ENCODE results near the gene LDLRAD4. TPM values are rescaled to one million over a fixed set of nuclear protein-coding genes. Genes with fewer than 3 reads are reported as not detected.

The LDLRAD4 gene
- total RNA-seq, 1 donor from 2014 or later, result 4.3 TPM

GRCh38 chr18:13572721-13573120, 354.2 kb downstream of the LDLRAD4 start:
- DNase-seq (ENCODE audit: low read depth), result no peak

DNA sequence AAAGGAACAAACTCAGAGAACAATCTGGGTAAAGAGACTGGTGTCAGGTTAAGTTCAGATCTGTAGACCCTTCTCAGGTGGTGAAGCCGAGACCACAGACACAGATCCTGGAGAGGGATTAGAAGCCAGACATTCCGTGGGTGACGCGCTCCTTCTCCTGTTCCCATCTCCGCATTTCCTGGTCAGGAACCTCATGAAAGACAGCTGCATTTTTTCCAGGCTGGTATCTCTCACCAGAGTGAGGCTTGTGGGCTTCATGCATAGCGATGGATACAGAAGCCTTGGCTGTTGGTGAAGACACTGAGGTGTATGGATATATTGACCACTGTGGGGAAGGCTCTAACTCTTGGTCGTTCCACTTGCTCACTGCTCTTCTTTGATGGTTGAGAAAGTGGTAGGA, 355.2 kb downstream of the LDLRAD4 start:
- no peak for DNase-seq (ENCODE audit: low read depth)

DNA sequence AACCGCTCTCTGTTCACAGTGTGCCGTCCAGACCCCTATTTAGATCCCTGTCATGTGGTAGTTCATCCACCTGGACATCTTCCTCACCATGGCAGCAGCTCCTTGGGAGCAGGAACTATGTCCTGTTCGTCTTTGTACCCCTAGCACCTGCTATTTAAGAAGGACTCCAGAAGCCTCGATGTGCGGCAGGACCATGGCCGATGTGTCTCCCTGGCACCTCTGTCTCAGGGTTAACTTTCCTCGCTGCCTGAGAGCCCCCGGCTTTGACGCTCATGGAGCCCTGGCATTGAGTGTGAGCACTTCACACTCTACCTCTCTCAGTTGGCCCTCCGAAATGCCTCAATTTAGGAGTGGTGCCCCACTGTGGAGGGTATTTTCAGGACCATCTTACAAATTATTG, 355.8 kb downstream of the LDLRAD4 start:
- DNase-seq (ENCODE audit: low read depth), result no peak

DNA sequence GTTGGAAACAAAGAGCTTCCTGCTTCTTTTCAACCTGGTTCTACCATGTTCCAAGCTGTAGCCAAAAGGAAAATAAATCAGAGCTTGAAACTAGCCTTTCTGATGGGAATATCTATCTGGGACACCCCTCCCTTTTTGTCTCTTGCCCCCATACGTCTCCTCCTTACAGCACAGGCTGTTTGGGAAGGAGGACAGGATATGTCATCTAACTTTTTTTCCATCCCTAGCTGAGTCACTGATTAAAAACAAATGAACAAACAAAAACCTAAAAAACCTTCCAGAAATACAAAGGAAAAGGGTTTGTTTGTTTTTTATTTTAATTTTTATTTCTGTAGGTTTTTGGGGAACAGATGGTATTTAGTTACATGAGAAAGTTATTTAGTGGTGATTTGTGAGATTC, 356.2 kb downstream of the LDLRAD4 start:
- DNase-seq (ENCODE audit: low read depth), result no peak

DNA sequence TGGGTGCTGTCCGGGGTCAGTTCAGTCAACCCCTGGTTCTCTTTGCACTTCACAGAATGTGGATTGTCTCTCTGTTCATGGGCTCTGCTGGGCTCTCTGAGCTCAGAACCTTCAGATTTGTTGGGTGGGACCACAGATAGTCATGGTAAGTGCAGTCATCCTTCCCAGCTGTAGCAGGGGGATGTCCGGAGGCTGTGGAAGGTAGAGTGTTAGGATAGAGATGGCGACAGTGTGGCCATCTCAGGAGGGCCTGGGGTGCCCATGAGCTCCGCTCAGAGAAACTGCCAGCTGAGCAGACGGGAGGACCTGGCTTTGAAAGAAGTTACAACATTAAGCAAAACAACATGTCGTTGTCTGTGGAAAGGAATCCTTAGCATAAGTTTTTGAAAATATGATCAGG, 358.0 kb downstream of the LDLRAD4 start:
- no peak for DNase-seq (ENCODE audit: low read depth)

DNA sequence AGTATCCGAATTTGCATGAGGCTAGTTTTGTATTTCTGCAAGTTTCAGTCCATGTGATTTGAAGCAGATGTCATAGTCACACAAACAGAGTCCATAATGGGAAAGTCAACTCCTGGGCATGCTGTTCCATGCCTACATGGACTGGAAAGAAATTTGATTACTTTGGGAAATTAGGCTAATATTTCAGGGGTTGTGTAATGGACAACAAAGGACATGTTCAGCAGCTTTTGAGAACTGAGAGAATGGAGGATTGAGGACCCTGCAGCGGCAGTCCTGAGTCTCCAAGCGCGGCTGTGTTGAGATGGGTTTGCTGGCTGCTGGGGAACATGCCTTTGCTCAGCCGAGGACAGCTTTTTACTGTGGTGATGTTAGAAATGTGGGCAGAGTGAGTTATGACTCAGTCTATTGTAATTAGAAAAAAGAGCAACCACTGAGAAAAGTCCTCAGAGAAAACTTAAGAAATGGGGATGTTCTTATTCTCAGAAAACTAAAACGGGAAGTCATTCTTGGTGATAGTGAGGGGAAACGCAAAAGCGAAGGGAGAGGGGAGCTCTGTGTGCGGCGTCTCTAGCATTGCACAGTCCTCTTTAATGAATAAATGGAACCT, 358.6 kb downstream of the LDLRAD4 start:
- peak; percentile 2 for DNase-seq (ENCODE audit: low read depth)

GRCh38 chr18:13577781-13578180, 359.2 kb downstream of the LDLRAD4 start:
- no peak for DNase-seq (ENCODE audit: low read depth)

- no peak for DNase-seq (ENCODE audit: low read depth)
These were observed 359.8 kb downstream of the LDLRAD4 start for GRCh38 chr18:13578400-13578799.

DNA sequence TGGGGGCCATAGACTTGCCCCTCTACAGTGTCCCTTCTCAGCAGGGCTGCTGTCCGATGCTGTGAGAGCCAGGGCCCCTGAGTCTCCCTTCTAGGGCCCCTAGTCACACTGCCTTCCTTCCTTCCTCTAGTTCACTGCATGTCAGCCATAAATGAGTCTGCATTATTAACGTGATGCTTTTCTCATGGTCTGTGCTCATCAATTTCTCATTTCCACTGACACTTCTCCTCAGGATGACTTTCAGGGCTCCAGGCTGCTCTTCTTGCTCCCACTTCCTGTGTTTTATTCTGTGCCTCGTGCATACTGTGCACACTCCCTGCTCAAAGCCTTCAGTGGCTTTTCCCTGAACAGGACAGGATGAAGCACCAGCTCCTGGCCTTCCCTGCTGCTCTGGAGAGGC, 361.3 kb downstream of the LDLRAD4 start:
- DNase-seq (ENCODE audit: low read depth), result no peak

DNA sequence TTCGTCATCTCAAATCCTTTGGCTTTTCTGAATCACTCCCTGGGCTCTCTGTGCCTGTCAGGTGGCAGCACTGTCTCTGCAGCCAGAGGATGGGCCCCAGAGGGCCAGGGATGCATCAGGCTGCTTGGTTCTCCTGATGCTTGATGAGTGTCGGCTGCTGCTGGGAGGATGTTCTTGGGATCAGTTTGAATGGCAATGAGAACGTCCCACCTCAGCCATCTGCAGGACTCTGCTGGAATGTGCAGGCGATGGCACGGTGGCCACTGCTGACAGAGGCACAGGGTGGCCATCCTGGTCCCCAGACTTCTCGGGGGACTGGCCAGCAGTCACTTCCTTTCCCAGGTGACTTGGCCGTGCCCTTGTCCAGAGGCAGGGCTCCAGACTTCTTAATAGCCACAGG, 361.8 kb downstream of the LDLRAD4 start:
- DNase-seq (ENCODE audit: low read depth), result no peak

GRCh38 chr18:13580991-13581390, 362.4 kb downstream of the LDLRAD4 start:
- no peak for DNase-seq (ENCODE audit: low read depth)

DNA sequence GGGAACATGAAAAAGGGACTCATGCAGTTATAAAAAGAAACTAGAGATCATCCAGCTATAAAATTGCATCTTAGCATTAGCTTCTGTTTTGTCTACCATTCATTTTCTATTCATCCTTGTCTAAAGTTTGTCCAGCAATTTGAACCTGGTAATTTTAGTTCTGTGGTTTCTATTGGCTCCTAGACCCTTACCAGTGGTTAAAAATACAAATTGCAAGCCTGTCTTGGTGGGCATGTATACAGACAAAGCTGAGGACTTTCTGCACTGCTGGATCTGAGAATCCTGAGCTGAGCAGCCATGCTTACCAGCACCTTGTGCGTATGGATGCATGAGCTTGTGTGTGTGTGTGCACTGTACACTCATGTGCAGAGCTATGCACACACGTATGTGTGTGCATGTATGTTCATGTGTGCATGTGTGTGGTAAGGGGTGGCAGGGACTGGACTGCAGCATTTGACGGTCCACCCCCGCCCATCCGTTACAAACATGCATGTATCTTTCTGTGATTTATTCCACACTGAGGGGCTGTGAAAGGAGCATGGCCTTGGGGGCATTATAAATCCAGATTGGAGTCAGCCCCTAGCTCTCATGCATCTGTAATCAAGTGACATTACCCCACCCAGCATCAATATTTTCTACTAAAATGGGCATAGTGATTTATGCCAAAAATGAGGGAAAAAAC, 363.1 kb downstream of the LDLRAD4 start:
- no peak for DNase-seq (ENCODE audit: low read depth)

GRCh38 chr18:13582178-13582670, 363.7 kb downstream of the LDLRAD4 start:
- DNase-seq (ENCODE audit: low read depth), result no peak

DNA sequence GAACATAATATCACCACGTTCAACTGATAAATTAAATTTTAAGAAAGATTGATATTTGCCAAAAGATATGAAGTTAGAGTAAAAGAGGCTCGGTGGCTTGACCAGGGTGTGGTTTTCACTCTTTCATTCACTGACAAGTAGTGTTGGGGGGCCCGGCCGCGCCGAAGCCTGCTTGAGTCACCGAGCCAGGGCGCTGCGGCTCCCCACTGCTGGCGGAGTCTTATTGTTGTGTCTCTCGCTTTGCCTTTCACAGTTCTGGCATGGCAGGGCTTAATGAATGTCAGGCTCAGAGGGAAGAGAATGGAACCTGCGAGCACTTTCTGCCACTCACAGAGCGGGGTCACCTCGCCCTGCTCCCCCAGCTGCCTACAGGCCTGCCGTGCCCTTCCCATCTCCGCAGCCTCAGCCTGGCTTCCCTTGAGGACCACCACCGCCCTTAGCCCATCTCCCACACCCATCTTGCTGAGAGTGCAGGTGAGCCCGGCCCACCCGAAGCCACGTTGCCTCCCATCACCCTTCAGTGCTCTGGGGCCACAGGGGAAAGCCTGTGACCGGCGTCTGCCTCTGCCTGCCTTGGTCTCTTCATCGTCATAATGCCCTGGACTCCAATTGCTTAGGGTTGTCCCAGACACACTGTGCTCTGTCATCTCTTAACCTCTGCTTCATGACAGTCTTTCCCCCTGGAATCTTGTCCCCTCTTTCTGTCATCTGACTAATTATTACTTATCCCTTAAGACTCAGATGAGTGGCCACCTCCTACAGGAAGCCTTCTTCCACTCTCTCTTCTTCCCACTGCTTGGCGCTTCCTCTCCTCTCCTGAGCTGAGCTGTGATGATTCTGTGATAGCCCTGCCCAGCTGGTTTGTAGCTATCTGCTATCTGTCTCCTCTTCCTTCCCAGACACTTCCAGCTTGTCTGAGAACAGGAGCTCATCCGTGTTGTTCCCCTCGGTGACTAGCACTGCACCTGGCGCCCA, 365.3 kb downstream of the LDLRAD4 start:
- DNase-seq (ENCODE audit: low read depth), result no peak

DNA sequence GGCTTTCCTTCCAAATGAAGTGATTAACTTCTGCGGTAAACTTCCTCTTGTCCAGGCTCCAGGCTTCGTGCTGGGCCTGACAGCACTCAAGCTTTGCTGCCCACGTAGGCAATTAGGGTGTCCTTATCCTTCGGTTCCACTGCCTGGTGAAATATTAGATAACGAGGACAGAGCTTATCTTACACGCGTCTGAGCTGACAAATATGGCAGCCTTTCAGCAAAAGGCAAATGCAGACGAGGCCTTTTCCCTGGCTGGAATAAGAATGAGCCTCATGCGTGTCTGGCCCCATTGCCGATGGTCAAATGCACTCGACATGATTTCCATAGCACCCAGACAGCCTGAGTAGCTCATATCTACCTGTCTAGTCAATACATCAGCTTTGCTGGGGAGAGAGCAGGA, 366.3 kb downstream of the LDLRAD4 start:
- DNase-seq (ENCODE audit: low read depth), result no peak

DNA sequence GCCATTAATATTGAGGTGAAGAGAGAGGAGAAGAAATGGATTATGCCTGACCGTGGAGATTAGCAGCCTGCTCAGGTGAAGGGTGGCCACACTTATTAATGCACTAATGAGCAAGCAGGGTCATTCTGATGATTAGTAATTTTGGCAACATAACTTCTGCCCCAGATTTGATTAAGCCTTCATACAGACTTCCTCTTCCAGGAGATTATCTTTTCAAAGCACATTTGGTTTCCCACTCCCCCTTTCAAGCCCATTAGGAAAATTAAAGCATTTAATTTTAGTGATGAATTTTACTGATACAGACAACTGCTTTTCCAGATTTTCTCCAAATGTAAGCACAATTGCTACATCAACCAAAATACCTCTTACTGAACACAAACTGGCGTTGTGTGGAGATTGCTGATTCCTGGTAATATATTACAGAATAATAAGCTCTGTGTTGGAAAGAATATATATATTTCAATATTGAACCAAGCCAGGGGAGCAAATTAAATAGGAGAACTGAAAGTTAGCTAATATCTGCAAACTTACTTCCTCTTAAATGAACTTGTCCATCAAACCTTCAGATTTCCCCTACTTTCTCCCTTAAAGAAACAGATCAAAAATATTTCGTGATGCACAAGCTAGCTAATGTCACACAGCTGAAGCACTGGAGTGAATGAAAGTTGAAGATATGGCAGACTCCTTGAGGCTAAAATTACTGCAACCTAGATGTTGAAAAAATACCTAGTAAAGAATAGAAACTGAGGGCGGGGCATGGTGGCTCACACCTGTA, 367.0 kb downstream of the LDLRAD4 start:
- DNase-seq (ENCODE audit: low read depth), result no peak

GRCh38 chr18:13587001-13587400, 368.4 kb downstream of the LDLRAD4 start:
- no peak for DNase-seq (ENCODE audit: low read depth)

- DNase-seq (ENCODE audit: low read depth), result no peak
These were observed 368.9 kb downstream of the LDLRAD4 start for GRCh38 chr18:13587477-13587876.

GRCh38 chr18:13587937-13588336, 369.4 kb downstream of the LDLRAD4 start:
- DNase-seq (ENCODE audit: low read depth), result no peak

- no peak for DNase-seq (ENCODE audit: low read depth)
These were observed 370.8 kb downstream of the LDLRAD4 start for GRCh38 chr18:13589316-13589715.

DNA sequence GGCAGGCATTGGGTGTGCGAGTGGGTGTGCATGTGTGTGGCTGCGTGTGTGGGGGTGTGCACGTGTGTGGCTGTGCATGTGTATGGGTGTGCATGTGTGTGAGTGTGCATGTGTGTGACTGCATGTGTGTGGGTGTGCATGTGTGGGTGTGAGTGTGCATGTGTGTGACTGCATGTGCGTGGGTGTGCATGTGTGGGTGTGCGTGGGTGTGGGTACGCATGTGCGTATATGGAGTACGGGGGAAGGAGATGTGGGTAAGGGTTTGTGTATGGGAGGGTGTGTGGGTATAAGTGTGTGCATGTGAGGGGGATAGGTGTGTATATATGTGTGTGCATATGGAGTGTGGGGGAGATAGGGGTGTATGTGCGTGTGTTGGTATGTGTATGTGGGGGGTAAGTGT, 371.4 kb downstream of the LDLRAD4 start:
- DNase-seq (ENCODE audit: low read depth), result no peak

- DNase-seq (ENCODE audit: low read depth), result no peak
These were observed 373.7 kb downstream of the LDLRAD4 start for GRCh38 chr18:13592246-13592645.

All from renal cortical epithelial cell (primary cell).